K562 (cell line): ENCODE results near the gene LMNTD2. TPM values are rescaled to one million over a fixed set of nuclear protein-coding genes. Genes with fewer than 3 reads are reported as not detected.

Experiments used
- ATAC-seq: fragments of 200-7000 bp; cut with Tn5 transposase; 3 replicates; pipeline ENCODE4 v1.9.1; 2020; ENCODE audit warnings: moderate library complexity
- BruUV-seq: library from RNA; stranded (reverse); fragments of 400-500 nt; replicated peaks from 2 replicates; lab custom pipeline; 2021; lab: Mats Ljungman, UMichigan
- CTCF ChIA-PET: fragments of 300-600 bp; formaldehyde crosslinking; extraction: SDS; loops from one replicate; lab custom pipeline; 2021; ENCODE audit warnings: low intra/inter-chr PET ratio; lab: Yijun Ruan, JAX
- POLR2A ChIA-PET: fragments of 300-600, 350-650 bp; sonication (Branson Sonifier 250); formaldehyde crosslinking; extraction: SDS; loops from one replicate; lab custom pipeline; 2021; ENCODE audit warnings: antibody characterized with exemption, inconsistent platforms; lab: Yijun Ruan, JAX
- DNase-seq, 4 experiments: peaks; one replicate each; pipeline versions ENCODE4 v3.0.0 to v3.0.0-alpha.2; 2011 to 2018; ENCODE audit warnings: low spot score in 3 of 4, mixed read lengths in 3 of 4; ENCODE audit errors: extremely low read depth in 1 of 4
- FAIRE-seq: peaks from 2 replicates; lab custom pipeline; 2011; peaks lifted over from hg19 to GRCh38; lab: Jason Lieb, UNC
- H2AFZ ChIP-seq: 2 replicates; pipeline ENCODE4 v1.6.0; 2011; ENCODE audit warnings: low read depth, low read length, control low read depth, inconsistent platforms
- H3K27ac ChIP-seq: fragments of 200-600 bp; 3 replicates; pipeline ENCODE4 v1.8.0; 2011; ENCODE audit warnings: low read depth, mild to moderate bottlenecking, control low read depth, inconsistent platforms, low read length, moderate library complexity, mixed read lengths; ENCODE audit errors: extremely low read depth
- H3K27me3 ChIP-seq, 2 experiments: fragments of 300-600 bp in 1 of 2; 2 replicates in 1 of 2; 3 replicates in 1 of 2; pipeline versions ENCODE4 v1.6.0 to v1.8.0; 2011; ENCODE audit warnings: inconsistent platforms in 2 of 2, low read length in 2 of 2, mild to moderate bottlenecking in 1 of 2, mixed read lengths in 1 of 2, moderate library complexity in 1 of 2; ENCODE audit not compliant: control insufficient read depth in 2 of 2, insufficient read depth in 2 of 2
- H3K36me3 ChIP-seq: fragments of 300-600 bp; 3 replicates; pipeline ENCODE4 v1.8.0; 2011; ENCODE audit warnings: mild to moderate bottlenecking, low read length, inconsistent platforms; ENCODE audit not compliant: control insufficient read depth, insufficient read depth
- H3K4me1 ChIP-seq, 2 experiments: fragments of 200-600 bp in 1 of 2; replicated peaks in 1 of 2; 2 replicates in 1 of 2; 3 replicates in 1 of 2; pipeline versions ENCODE4 v1.5.1 to v1.8.0; 2011; ENCODE audit warnings: inconsistent platforms in 2 of 2, low read length in 2 of 2, mild to moderate bottlenecking in 1 of 2, mixed read lengths in 1 of 2, moderate library complexity in 1 of 2; ENCODE audit not compliant: control insufficient read depth in 2 of 2, insufficient read depth in 2 of 2
- H3K4me2 ChIP-seq: 2 replicates; pipeline ENCODE4 v1.6.1; 2011; ENCODE audit warnings: low read length, control low read depth, inconsistent platforms, mixed read lengths; ENCODE audit not compliant: insufficient read depth
- H3K4me3 ChIP-seq: fragments of 200-600 bp; sonication (generic), shearing (Covaris generic); 2 replicates; pipeline ENCODE4 v1.5.1; 2016; ENCODE audit warnings: control low read depth, inconsistent platforms
- H3K79me2 ChIP-seq: fragments of 200-600 bp; 3 replicates; pipeline ENCODE4 v1.8.0; 2011; ENCODE audit warnings: low read length, inconsistent platforms; ENCODE audit not compliant: control insufficient read depth, insufficient read depth
- H3K9ac ChIP-seq, 2 experiments: 2 replicates each; pipeline versions ENCODE4 v1.6.0 to v1.6.1; 2011; ENCODE audit warnings: low read depth in 2 of 2, low read length in 2 of 2, control low read depth in 1 of 2, inconsistent platforms in 1 of 2, mild to moderate bottlenecking in 1 of 2, mixed read lengths in 1 of 2; ENCODE audit not compliant: insufficient read depth in 1 of 2
- H3K9me1 ChIP-seq: one replicate; pipeline ENCODE4 v1.6.0; 2011; ENCODE audit warnings: inconsistent platforms, mild to moderate bottlenecking, low read length, moderate library complexity; ENCODE audit not compliant: control insufficient read depth, insufficient read depth
- H3K9me3 ChIP-seq: replicated peaks from 2 replicates; pipeline ENCODE4 v1.5.1; 2011; ENCODE audit warnings: low read depth, low read length, inconsistent platforms; ENCODE audit not compliant: control insufficient read depth, insufficient read depth
- H4K20me1 ChIP-seq: replicated peaks from 2 replicates; pipeline ENCODE4 v1.6.1; 2011; ENCODE audit warnings: low read length, inconsistent platforms, mixed read lengths; ENCODE audit not compliant: control insufficient read depth, insufficient read depth
- CAMTA2 ChIP-seq: fragments of 250-450 bp; sonication (Bioruptor Pico); conservative IDR thresholded peaks from 2 replicates; pipeline ENCODE4 v1.5.1; 2022
- ERF ChIP-seq: fragments of 450-650 bp; formaldehyde crosslinking; IDR thresholded peaks from 2 replicates; pipeline ENCODE4 v1.4.0; 2020; ENCODE audit warnings: mild to moderate bottlenecking, mixed read lengths
- PHB ChIP-seq: fragments of 250-450 bp; sonication (Bioruptor Pico); IDR thresholded peaks from 2 replicates; pipeline ENCODE4 v1.5.0; 2021
- TGIF2 ChIP-seq: sonication (generic); formaldehyde crosslinking; IDR thresholded peaks from 2 replicates; pipeline ENCODE4 v1.8.1; 2022; ENCODE audit warnings: mild to moderate bottlenecking, missing genetic modification reagents, moderate library complexity
- ZFX ChIP-seq: sonication (generic); formaldehyde crosslinking; IDR thresholded peaks from 2 replicates; pipeline ENCODE4 v1.8.0; 2022; ENCODE audit warnings: mild to moderate bottlenecking, missing genetic modification reagents, moderate library complexity
- ZNF143 ChIP-seq: sonication (generic); formaldehyde crosslinking; IDR thresholded peaks from 2 replicates; pipeline ENCODE4 v1.9.0; 2022; ENCODE audit warnings: mild to moderate bottlenecking, missing genetic modification reagents
- WGBS: fragments of 100-300 bp; shearing (Covaris generic); methylation state at CpG from one replicate; pipeline ENCODE4 v1.1.6; 2016; ENCODE audit warnings: low coverage, mixed read lengths; ENCODE audit not compliant: insufficient coverage; ENCODE audit errors: missing lambda C conversion rate; 5-methylcytosine and 5-hydroxymethylcytosine counted together
- in situ Hi-C: fragments of 300-500 bp; cut with MboI; formaldehyde crosslinking; loops from 4 replicates; pipeline ENCODE4 v1.15.0; 2018; ENCODE audit warnings: inconsistent platforms, mixed read lengths
- intact Hi-C: fragments of 100-400 bp; cut with micrococcal nuclease; formaldehyde crosslinking; loops from 2 replicates; pipeline ENCODE4 v1.14.2; 2022
- polyA plus RNA-seq, 8 experiments: library from polyadenylated mRNA; depleted of rRNA in 4 of 8; stranded (reverse) in 5 of 8; unstranded in 3 of 8; fragments of >200 nt; fragmentation: Nextera tagmentation in 2 of 8; fragmentation: Illumina TruSeq in 1 of 8; extraction: Ambion mirVana in 2 of 8; extraction: Trizol in 1 of 8; gene quantifications; 2 replicates each; pipeline versions ENCODE4 v1.2.1 to v1.2.3, GENCODE V29; 2011 to 2014; ENCODE audit warnings: inconsistent platforms in 1 of 8, missing spikeins in 1 of 8
- total RNA-seq, 7 experiments: library from RNA; depleted of rRNA in 6 of 7; stranded (reverse); fragments of >200 nt in 6 of 7; fragmentation: Illumina TruSeq in 2 of 7; extraction: Trizol in 2 of 7; gene quantifications; 2 replicates each; pipeline versions ENCODE4 v1.2.1 to v1.2.3, GENCODE V29; 2011 to 2021; ENCODE audit warnings: low replicate concordance in 1 of 7
- TF ChIP-seq, protein P1 (sequence below): fragments of 250-450 bp; sonication (Bioruptor Pico); IDR thresholded peaks from 2 replicates; pipeline ENCODE4 v1.8.0; 2022; ENCODE audit warnings: moderate library complexity, mild to moderate bottlenecking, inconsistent platforms
- TF ChIP-seq, protein P2 (sequence below), 2 experiments: fragments of 450-650 bp in 1 of 2; sonication (generic) in 1 of 2; formaldehyde crosslinking; conservative IDR thresholded peaks; 2 replicates each; pipeline versions ENCODE4 v1.4.0 to v1.8.1; 2020 to 2022; ENCODE audit warnings: mild to moderate bottlenecking in 1 of 2, missing genetic modification reagents in 1 of 2

LMNTD2 gene
- total and polyA plus RNA-seq, 9 of the 15 experiments (the other 6 are each of a cell fraction or from before 2014, with no cell fraction given): 0.48 to 4.2 (median 1.5) TPM; not detected in 3

DNA sequence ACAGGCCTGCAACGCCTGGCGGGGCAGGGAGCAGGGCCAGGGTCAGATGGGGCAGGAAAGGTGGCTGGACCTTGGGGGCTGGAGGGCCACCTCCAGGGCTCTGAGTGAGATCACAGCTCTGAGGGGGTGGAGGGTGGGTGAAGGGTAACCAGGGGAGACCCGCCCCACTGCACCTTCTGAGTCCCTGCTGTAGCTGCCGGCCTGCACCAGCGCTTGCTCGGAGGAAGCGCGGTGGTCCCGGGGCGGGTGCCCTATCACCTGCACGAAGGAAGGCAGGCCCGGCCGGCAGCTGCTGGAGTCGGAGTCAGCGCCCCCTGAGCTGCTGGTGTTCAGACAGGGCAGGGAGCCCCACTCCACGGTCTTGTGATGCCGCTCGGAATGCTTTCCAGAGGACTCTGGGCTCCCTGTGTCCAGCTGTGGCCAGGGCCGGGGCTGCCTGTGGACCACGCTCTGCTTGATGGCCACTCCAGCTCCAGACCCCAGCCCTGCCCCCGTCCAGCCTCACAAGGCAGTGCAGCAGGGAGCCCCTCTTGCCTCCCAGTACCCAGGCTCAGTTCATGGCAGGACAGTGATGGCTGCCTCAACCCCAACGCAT is 3.8 kb downstream of the LMNTD2 start:
- no peak overlapping the region for H3K4me2 ChIP-seq
- intact Hi-C loops: loop anchor here (10.0 kb wide), 2 partner anchors 58 to 138 kb away; partner anchors contain the start of genes DEAF1, IRF7 and TMEM80
- 86% methylated on average over 10 of the region's 22 CpGs for WGBS

More for the DNA sequence above, 3.8 kb downstream of the LMNTD2 start:
- in situ Hi-C loops: no loop called here
- ChIA-PET CTCF (no interaction called here), POLR2A (interaction anchor here (0.6 to 1.8 kb wide), 4 partner anchors 22 to 99 kb away, joined by 3 to 5 read pairs (median 4); no protein-coding TSS in a partner anchor)
- peaks cover 24 to 97% of the 10 kb centered on the region in 2 experiments for H3K4me1 ChIP-seq
- H3K79me2 ChIP-seq: peaks cover 16% of the 10 kb centered on the region
- no peak overlapping the region for H3K4me3 ChIP-seq
- 0 out of 2 replicates have a peak, but pooled peaks cover 2% of the 10 kb centered on the region for H4K20me1 ChIP-seq
- no peaks in the 10 kb centered on the region for H3K36me3 ChIP-seq
- TF ChIP-seq, protein P1, sequence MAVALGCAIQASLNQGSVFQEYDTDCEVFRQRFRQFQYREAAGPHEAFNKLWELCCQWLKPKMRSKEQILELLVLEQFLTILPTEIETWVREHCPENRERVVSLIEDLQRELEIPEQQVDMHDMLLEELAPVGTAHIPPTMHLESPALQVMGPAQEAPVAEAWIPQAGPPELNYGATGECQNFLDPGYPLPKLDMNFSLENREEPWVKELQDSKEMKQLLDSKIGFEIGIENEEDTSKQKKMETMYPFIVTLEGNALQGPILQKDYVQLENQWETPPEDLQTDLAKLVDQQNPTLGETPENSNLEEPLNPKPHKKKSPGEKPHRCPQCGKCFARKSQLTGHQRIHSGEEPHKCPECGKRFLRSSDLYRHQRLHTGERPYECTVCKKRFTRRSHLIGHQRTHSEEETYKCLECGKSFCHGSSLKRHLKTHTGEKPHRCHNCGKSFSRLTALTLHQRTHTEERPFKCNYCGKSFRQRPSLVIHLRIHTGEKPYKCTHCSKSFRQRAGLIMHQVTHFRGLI (CRISPR knock-in tag): no peak
- TF ChIP-seq ERF (CRISPR knock-in tag) (no peak), CAMTA2 (CRISPR knock-in tag) (no peak), PHB (no peak), ZFX (CRISPR knock-in tag) (no peak), ZNF143 (no peak), TGIF2 (CRISPR knock-in tag) (no peak)
- TF ChIP-seq, protein P2, sequence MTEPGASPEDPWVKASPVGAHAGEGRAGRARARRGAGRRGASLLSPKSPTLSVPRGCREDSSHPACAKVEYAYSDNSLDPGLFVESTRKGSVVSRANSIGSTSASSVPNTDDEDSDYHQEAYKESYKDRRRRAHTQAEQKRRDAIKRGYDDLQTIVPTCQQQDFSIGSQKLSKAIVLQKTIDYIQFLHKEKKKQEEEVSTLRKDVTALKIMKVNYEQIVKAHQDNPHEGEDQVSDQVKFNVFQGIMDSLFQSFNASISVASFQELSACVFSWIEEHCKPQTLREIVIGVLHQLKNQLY (CRISPR knock-in tag; conservative IDR thresholded peaks at IDR 0.05): no peak
- H3K9me1 ChIP-seq: peaks cover 2% of the 10 kb centered on the region
- H3K9me3 ChIP-seq: no peaks in the 10 kb centered on the region
- no peaks in the 10 kb centered on the region for H3K27me3 ChIP-seq
- BruUV-seq: no TSS peak
- H3K27ac ChIP-seq: no peak overlapping the region
- H3K9ac ChIP-seq: peak overlapping the region in 1 of 2 experiments; percentile 47; a peak in 1 of 4 replicates
- no peak for DNase-seq
- no peak for ATAC-seq
- no peak for FAIRE-seq
- H2AFZ ChIP-seq: no peak overlapping the region
